HG02938 (cell line): ENCODE measurements around the gene ARMC6.

ENCODE experiments used
- ATAC-seq: cut with Tn5 transposase; IDR thresholded peaks from one replicate; pipeline ENCODE4 v1.9.1; 2021; ENCODE audit warnings: mild to moderate bottlenecking, moderate library complexity; ENCODE audit not compliant: unreplicated experiment

The ARMC6 gene

GRCh38 chr19:19033426-19034203, at the start of gene ARMC6, which contains the start of gene SUGP2:
TSS of gene ARMC6 (plus strand) at chr19:19033603. CDS start at chr19:19034210, 607 bp downstream.
TSS of gene SUGP2 (minus strand) at chr19:19033517. CDS start at chr19:19031071, 2,446 bp downstream.
- ATAC-seq, result peak; percentile 71

DNA sequence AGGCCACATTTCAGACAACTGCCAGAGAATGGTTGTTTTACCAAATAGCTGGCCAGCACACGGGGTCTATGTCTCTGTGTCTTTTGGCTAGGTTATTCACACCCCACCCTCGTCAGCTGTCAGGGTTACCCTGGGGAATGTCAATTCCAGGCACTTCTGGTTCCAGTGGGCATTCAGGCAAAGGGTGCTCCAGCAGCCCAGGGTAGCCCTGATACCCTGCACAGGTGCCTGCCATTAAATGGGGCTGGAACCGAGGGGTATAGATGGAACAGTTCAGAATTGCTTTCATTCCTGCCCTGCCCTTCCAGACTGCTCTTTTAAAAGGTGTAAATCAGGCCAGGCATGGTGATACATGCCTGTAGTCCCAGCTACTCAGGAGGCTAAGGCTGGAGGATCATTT, 49.2 kb upstream of the ARMC6 start:
- no peak for ATAC-seq

- ATAC-seq, result no peak
These were observed 48.1 kb upstream of the ARMC6 start for GRCh38 chr19:18985257-18985656.

- no peak for ATAC-seq
These were observed 45.9 kb upstream of the ARMC6 start for GRCh38 chr19:18987456-18987855.

DNA sequence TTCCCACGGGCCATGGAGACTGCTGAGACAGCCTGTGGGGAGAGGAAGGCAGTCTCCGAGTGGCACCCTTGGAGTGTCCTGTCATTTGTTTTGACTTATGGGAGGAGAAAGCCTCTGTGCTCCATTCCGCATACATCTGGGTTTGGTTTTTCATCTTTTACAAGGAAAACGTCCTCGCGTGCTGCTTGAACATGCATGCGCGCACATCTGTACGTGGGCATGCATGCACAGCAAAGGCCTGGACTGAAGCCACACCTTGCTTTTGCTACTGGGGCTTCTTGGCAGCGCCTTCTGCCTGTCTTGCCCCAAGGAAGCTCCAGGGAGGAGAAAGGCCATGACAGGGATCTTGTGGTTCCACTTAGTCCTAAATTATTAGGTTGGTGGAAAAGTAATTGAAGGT, 44.1 kb upstream of the ARMC6 start:
- no peak for ATAC-seq

GRCh38 chr19:18990128-18990708, 43.2 kb upstream of the ARMC6 start:
- no peak for ATAC-seq

- no peak for ATAC-seq
These were observed 42.4 kb upstream of the ARMC6 start for GRCh38 chr19:18991006-18991405.

DNA sequence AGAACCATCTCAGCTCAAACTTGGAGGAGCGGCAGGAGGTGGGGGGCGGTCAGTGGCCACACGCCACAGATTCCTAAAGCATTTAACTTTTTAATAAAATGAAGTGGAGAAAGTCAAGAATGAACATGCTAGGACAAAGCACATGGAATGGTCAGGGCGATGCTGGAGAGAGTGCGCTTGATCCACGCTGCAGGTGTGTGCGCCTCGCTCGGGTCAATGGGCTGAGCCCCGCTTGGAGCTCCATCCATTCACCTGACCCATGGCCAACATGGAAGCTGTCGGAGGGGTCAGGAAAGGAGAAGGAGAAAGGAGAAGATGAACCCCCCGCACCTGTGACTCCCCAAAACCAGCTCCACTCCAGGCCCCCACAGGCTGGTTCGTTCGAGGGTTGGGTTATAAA, 41.9 kb upstream of the ARMC6 start:
- ATAC-seq, result no peak

DNA sequence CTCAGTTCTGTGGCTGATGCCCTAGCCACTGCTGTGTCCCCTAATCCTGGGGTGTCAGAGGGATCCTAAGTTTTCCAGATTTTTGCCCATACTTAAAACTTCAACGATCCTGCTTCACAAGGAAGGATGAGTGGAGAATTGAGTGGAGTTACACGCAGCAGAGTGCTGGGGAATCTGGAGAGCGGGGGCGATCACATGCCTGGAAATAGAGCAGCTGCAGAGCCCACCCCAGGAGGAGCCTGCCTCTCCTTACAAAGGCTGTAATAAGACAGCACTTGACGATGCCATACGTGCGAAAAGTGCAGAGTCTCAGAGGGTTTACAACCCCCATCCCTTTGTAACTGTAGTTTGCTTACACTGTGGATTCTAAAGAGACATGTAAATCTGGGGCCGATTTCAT, 40.7 kb upstream of the ARMC6 start:
- no peak for ATAC-seq

DNA sequence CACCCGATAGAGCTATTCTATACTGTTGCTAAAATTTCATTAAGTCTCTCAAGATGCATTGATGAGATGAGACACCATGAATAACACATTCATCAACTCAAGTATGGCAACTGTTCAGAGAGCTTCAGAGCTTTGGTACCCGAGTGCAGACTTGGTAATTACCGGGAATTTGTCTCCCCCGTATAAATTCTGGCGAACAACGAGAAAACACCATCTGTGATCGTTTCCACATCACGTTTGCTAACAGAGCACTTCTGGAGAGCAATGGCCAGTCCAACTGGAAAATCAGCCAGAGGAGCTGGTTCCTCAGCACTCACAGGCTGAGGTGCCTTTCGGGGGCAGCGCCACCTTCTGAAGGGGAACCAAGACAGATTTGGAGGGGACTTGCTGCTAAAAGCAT, 40.3 kb upstream of the ARMC6 start:
- ATAC-seq, result no peak

DNA sequence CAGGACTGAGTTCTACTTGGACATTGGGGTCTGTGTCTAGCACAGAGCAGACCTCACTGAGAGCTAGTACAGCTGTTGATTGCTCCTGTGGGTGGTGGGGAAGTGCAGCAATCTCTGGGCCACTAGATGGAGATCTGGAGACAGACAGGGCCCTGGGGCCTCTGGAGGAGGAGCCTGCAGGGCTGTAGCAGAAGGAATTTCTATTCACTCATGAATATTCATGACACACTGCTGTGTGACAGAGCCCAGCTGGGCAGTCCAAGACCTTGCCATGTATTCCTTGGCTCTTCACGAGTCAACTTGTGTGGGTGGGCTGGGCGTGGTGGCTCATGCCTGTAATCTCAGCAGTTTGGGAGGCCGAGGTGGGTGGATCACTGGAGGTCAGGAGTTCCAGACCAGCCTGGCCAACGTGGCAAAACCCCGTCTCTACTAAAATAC, 37.6 kb upstream of the ARMC6 start:
- no peak for ATAC-seq

- no peak for ATAC-seq
These were observed 37.1 kb upstream of the ARMC6 start for GRCh38 chr19:18996351-18996750.

DNA sequence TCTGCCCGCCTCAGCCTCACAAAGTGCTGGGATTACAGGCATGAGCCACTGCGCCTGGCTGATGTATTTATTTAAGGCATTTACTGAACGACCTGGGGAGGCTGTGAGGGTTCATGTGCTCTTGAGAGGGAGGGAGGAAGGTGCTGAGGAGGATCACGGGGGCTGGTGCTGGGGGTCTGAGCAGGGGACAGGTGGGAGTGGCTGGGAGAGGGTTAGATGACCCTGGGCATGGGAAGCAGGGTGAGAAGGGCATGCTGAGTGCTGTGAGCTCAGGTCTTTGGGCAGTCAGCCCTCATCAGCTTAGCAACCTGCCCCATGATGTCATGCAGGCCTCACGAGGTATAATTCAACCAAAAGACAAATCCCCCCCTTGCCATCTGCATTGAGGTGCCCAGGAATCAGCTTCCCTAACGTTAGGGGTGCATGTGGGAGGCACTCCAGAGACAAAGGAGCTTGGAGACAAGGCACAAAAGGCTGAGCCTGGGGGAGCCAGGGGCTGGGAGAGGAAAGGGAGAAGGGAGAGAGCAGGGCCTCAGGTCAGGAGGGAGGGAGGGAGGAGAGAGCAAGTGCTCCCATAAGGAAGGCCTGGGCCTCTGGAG, 36.5 kb upstream of the ARMC6 start:
- no peak for ATAC-seq

GRCh38 chr19:18998276-18998675, 35.1 kb upstream of the ARMC6 start:
- no peak for ATAC-seq

DNA sequence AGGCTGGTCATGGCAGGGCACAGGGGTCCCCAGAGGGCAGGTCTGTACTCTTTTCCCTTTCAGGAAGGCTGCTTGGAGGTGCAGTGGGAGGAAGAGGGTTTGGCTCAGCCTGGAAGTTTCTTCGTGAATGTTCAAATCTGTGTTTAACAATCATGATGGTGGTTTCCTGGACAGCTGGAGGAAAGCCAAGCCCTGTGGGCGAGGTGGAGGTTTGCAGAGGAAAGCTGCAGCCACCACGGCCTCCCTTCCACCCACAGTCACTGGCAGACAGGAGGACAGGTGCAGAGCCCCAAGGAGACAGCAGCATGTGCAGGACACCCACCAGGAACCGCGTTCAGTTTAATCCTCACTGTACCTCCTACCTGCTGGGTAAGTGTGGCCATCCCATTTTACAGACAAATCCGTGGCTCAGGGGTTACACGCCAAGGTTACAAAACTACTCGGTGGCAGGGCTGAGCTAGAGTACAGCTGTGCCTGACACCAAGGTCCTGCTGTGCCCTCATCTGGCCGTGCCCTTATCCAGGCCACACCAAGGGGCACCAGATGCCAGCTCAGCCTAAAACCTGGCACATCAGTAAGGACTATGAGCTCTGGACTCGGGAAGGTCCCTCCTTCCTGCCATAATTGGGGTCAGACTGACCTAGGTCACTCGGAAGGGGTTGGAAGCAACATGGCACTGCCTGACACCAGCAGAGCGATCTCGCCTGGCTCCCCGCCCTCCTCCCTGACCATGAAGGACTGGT, 34.2 kb upstream of the ARMC6 start:
- ATAC-seq, result no peak

DNA sequence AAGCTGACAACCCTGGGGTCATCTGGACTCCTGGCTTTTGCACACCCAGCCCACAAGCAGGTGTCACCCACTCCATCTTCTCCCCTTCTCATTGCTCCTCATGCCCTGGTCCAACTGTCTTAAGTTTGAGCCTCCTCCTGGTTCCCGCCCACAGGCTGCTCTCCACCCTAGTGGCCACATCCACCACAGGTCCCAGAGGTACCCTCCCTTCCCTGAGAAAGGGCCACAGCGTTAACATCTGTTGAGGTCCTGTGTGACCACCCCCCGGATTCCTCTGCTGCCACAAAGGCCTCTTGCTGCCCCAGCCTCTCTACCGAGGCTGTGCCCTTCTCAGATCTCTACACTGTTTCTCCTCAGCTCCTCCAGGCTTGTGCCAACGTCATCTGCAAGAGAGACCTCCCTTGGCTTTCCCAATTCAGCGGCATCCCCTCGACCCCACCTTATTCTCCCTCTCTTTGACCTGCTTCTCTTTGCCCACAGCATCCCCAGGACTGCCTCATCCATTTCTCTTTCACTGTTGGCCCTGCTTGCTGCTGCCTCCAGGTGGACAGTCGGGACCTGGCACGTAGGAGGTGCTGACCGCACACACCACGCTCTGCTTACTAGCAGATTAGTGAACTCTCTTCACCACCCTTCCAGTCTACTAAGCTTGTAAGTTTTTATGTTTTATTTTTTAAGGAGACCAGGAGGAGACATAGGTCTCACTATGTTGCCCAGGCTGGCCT, 33.3 kb upstream of the ARMC6 start:
- no peak for ATAC-seq

DNA sequence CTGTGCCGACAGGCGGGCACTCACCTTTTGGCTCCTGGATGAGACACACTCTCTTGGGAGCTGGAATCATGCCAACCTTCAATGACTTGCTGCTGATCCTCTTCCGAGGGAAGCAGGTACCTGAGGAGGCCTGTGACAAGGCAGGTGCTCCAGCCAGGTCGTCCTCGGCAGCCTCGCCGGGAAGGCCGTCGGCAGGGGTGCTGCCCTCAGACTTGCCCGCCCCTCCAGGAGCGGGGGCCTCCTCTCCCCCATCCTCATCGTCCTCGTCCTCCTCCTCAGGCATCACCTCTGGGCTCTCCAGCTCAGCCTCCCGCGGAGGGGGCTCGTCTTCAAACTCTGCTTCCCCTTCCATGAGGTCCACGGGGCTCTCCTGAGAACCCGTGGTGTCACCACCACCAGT, 29.3 kb upstream of the ARMC6 start:
- no peak for ATAC-seq

- ATAC-seq, result no peak
These were observed 27.2 kb upstream of the ARMC6 start for GRCh38 chr19:19006213-19006612.

- ATAC-seq, result no peak
These were observed 23.5 kb upstream of the ARMC6 start for GRCh38 chr19:19009951-19010350.

DNA sequence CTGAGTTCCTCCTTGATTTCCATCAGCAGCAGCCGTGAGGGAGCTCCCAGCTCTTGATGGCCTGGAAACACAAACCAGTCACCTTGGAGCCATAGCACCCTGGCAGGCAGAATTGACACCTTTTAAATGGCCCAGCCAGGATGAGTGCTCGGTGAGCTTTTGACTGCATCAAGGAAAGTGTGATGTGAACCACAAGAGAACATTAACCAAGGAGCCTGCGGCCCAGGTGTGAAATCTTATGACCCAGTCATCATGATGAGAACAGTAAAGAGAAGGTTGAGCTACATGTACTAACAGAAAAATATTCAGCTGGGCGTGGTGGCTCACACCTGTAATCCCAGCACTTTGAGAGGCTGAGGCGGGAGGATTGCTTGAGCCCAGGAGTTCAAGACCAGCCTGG, 22.9 kb upstream of the ARMC6 start:
- no peak for ATAC-seq

- no peak for ATAC-seq
These were observed 12.3 kb upstream of the ARMC6 start for GRCh38 chr19:19021115-19021514.
